Measurements from ENCODE around the gene CACNG5.

Gene CACNG5, protein sequence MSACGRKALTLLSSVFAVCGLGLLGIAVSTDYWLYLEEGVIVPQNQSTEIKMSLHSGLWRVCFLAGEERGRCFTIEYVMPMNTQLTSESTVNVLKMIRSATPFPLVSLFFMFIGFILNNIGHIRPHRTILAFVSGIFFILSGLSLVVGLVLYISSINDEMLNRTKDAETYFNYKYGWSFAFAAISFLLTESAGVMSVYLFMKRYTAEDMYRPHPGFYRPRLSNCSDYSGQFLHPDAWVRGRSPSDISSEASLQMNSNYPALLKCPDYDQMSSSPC

DNA sequence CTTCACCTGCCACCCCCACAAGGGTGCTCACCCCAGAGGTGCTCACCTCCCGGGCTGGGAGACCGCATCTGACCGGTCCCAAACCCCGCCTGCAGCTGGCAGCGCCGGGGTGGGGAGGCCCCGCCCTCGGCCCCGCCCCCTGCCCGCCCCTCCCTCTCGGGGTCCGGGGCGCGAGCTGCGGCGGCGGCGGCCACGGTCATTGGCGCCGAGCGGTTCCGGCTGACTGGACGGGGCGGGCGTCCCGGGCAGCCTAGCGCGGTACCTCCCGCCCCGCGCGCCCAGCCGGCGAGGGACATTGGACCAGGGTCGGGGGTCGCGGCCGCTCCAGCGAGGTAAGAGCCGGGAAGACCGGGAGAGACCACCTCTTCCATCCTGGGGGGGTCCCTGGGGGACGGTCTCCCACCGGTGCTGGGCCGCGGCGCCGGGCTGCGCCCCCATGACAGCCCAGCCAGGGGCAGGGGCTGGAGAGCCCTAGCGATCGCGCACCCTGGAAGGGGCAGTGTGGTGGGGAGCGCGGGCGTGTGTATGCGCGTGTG, at the start of gene CACNG5:
TSS of gene CACNG5 (plus strand) at position 199 of the 536 bp plus-strand sequence. CDS start 42,216 bp downstream, outside the sequence.
- DNase-seq, result no peak

DNA sequence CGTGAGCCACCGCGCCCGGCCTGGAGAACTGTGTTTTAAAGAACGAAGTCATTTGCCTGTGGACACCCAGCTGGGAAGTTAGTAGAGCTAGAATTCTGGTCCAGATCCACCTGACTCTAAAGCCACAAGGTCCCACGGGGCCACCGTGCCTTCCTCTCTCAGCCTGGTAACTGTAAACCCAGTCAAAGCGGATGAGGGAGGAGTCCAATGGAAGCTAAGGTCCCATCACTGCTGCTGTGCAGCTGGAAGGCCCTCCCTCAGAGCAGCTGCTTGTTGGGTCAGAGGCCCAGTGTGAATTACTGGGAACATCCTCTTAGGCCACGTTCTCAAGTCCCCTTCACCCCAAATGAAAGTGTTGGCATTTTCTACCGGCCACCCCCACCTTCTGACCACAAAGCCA, 48.8 kb upstream of the CACNG5 start:
- DNase-seq, result no peak

DNA sequence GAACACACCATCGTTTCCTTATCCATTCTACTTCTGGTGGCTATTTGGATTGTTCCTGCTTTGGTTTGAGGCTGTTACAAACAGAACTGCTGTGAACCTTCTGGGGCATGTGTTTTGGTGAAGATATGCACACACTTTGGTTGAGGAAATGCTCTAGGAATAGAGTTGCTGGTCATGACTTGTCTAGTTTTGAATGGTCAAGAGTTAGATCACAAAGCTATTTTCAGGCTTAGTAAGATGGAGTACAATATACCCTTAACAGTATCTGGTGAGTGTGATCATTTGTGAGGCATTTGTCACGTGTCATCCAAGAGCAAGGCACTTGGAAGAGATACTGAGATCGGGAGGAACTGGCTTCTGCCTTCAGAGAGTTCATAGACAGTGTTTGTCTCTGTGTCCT, 47.0 kb upstream of the CACNG5 start:
- no peak for DNase-seq

DNA sequence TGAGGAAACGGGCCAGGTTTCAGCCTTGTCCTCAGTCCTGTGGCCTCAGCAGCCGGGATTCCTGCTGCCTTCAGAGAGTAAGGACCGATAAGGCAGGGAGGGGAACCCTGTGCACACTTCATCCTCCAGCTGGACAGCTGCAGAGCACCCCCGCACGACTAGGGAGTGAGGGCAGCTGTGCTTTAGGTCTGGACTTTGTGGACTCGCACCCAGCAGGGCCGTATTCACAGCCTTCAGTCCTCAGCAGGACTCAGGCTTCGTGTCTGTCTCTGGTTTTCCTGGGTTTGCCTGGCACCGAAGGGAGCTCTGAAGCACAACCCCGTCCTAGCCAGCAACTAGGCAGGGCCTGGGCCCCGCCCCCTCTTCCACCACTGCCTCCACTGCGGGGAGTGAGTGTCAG, 45.8 kb upstream of the CACNG5 start:
- no peak for DNase-seq

DNA sequence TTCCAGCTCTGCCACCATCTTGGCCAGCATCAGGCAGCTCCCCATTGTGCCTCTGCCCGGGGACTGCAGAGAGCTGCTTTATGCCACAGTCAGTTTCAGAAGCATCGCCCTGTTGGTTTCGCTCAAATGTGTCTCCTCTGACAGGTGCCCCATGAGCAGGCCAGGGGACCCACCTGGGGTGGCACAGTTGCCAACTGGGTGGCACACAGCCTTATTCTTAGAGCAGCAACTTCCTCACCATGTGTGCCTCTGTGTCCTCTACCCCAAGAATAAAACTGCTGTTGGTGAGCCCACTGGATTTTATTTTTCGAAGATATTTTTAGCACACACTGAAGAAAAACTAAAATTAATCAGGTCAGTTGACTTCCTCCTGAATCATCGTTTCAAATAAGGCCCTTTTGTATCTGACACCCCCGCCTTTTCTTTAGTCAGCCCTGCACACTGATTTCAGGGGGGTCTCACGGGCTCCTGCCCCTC, 44.9 kb upstream of the CACNG5 start:
- DNase-seq, result no peak

DNA sequence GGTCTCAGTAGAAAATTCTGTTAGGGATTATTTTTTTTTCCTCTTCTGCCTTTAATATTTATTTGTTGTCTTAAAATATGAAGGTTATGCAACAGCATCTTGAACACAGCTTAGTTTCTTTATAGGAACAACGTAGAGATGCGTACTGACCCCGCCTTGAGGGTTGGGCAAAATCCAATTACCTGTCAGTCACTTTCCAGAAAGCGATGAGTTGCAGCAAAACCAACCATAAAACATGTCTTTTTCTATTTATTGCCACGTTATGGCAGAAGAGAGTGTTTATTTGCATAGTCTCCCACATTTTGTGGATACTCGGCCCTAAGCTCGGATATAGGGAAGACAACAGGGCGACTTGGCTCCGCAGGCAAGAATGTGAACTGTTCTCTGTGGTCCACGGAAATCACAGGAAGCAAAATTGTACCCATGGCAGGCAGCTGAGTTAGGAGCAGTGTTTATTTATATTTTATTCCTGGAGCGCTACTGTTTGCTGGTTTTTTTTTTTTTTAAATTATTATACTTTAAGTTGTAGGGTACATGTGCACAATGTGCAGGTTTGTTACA, 44.3 kb upstream of the CACNG5 start:
- no peak for DNase-seq

DNA sequence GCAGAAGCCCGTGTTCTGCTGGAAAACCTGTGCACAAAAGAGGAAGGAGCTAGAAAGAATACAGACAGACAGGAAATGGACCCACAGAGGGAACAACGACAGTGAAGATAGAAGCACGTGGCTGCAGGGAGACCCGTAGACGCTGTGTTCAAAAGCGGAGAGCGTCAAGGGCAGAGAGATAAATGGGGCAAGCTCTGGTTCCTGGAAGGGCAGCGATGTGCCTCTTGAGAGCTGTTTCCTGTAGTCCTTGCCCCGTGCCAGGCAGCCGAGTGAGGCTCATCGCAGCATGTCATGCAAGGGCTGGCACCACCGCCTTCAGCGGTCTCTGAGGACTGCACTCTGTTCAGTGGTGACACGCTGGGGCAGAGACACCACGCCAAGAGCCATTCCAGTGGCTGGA, 43.6 kb upstream of the CACNG5 start:
- DNase-seq, result no peak

DNA sequence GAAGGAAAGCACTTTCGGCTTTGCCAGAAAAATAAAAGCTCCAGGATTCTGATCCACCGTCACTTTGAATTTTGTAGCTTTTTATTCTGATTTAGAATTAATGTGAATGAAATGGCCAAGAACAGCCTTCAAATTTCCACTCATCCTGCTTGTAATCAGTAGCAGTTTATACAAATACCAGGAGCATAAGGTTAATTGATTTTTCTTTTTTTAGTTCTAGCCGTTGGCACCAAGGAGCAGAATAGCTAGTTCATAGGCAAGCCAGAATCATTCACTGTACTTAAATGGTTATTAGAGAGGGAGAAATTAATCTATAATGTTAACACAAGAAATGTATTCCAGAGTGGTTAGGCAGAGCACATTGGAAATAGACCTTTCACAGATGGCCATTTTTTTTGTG, 41.1 kb upstream of the CACNG5 start:
- no peak for DNase-seq

DNA sequence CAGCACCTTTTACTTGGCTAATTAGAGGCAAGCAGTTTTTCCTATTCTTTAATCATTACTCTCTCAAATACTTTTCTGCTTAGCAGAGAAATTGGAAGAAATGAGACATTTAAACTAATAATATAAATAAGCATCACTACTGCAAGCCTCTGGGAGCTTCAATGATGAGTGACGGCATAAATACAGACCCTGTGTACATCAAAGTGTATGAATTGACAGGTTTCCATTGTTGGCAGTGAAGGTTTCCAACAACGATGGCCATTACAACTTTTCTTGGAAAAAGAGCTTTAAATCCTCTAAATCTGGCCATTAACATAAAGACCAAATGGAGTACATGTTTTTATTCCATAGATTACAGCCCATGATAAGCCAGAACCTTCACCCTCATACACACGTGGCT, 39.4 kb upstream of the CACNG5 start:
- DNase-seq, result no peak

DNA sequence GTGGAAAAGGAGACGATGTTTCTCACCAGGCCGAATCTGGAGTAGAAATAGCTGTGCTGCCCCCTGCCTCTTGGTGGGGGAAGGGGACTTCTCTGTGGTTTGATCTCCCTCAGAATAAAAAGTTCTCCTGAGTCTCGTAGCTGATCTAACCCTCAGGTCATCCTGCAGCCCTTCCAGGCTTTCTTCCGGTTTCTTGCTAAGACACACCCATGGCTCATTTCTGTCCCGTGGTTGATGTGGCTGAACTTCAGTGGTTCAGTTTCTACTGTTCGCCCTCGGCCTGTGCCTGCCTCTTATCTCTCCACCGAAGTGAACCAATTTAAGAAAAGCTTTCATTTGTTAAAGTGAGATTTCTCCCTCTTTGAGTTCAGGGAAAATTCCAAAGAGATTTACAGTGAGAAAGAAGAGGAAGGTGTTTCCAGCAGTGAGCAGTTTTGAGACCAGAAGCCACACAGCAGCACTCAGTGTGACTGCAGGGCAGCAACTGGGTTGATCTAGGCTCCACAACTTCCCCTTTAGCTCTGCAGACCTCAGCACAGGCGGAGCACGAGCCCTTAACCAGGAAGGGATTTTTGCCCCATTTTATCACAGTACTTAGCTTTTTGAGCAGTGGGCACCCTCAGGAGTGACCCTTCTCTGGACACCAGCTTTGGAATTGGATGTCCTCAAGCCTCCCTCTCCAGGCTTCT, 34.9 kb upstream of the CACNG5 start:
- DNase-seq, result no peak

DNA sequence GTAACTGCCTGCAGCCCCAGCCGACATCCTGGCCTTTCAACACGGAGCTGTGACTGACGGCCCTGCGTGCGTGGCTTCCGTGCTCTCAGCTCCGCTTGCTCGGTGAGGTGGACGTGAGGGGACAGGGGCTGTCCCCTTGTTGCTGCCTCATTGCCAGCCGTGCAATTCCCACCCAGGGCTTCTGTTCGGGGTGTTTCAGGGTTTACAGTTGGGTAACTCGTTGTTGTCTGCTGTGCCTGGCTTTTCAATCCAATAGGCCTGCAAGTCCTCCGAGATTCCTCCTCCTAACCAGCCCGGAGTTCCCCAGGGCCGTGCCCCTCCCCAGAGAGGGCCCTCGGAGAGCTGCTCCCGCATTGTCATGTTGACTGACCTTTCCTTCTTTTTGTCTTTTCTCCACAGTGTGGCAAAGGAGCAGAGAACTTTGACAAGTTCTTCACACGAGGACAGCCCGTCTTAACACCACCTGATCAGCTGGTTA, 31.4 kb upstream of the CACNG5 start:
- no peak for DNase-seq

DNA sequence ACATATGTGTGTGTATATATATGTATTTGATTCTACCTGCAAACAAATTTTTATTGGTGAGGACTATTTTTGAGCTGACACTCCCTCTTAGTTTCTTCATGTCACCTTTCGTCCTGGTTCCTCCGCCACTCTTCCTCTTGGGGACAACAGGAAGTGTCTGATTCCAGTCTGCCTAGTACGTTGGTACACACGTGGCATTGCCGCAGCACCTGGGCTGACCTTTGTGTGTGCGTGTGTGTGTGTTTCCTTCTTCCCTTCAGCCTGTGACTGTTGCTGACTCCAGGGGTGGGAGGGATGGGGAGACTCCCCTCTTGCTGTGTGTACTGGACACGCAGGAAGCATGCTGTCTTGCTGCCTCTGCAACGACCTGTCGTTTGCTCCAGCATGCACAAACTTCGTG, 29.4 kb upstream of the CACNG5 start:
- no peak for DNase-seq

DNA sequence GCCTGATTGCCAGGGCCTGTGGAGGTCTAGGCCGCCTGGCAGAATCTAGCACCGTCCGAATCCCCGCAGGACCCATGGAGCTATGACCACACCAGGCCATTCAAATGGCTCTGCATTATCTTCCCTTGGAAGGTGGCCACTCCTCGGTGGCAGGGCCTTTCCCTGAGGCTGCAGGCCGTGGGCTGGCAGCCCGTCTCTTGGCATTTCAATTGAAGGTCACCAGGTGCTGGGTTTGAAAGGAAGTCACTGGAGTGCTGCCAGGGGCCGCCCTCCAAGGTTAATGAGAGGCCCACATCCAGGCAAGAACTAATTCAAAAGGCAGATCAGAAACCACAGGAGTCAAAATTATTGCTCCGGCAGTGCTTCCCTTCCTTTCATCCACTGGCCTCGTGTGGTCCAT, 27.7 kb upstream of the CACNG5 start:
- DNase-seq, result no peak

DNA sequence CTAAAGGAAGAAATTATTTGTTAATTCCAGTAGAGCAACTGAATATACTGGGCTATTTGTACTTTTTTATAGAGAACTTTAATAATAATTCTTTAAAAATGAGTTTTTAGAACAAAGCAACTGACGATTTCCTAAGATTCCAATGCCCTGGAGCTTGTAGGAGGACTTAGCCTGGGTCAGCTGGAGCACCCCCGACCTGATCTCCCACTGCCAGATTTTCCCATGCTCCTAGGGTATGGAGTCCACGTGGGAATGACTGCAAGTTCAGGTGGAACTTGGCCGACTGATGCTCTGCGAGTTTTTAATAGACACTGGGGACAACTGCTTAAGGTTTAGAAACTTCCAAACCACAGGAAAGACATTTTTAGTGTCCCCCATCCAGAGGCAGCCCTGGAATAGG, 25.5 kb upstream of the CACNG5 start:
- no peak for DNase-seq

DNA sequence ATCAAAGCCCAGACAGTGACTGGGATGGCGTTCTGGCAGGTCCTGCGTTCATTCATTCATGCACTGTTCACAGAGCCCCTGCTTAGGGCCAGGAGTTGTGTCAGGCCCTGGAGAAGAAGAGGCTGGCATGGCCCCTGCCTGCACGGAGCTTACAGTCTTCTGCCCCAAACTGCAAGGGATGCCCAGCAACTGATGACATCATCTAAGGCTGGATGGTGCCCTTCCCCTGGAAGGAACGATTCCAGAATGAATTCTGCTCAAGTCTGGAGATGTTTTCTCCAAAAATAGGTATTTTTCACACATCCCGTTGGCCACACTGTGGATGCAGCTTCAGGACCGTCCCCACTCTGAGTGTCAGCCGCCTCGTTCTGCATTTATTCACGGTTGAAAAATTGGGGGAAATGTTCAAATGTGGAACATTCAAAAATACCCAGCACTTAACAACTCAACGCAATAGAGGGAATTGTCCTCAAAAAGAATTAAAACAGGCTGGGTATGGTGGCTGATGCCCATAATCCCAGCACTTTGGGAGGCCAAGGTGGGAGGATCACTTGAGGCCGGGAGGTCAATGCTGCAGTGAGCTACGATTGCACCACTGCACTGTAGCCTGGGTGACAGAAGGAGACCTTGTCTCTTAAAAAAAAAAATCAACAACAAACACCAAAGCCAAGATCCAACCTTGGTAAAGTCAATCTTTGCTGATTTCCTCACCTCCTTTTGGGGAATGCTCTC, 23.8 kb upstream of the CACNG5 start:
- DNase-seq, result no peak

DNA sequence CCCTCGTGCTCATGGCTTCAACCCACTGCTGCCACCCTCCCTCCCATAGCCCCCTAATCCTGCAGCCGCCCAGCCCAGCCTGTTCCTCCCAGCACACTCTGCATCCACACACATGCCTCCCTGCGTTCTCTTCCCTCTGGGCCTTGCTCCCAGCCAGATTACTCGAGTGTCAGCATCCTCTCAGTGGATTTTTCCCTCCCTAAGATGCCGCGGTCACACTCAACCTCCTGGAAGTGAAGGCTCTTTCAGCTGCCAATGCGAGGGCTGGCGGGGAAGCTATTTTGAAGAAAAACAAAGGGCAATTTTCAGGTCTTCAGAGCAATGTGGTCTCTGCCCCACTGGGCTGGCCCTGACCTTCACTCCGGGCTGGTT, 23.2 kb upstream of the CACNG5 start:
- DNase-seq, result no peak

DNA sequence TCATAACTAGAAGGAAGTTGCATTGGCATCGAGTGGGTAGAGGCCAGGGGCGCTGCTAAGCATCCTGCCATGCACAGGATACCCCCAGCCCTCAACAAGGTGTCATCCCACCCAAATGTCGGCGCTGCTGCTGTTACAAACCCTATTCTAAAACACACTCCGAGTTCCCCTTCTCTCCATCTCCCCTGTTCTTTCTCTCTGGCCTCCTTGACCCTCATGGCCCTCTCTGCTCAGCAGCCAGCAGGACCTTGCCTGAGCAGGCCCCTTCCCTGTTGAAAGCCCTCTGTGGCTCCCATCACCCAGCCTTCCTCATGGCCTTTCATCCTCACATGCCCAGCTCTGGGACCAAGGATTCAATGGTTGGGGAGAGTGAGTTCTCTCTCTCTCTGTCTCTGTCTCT, 22.3 kb upstream of the CACNG5 start:
- DNase-seq, result no peak

DNA sequence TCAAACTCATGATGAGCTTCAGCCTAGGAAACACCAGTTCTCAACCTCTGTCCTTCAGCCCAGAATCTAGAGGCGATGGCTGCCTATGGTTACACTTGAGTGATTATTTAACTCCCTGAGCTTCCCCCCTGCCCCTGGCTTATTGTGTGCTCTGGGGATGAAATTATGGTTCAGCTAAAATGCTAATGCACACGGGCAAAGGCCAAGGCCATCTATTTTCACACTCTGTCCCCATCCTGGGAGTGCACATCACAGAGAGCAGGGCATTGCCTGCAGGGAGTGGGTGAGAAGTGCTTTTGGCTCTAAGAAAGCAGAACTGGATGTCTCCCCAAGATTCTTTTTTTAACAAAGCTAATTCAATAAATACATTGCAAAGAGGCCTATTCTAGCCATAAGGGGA, 21.6 kb upstream of the CACNG5 start:
- DNase-seq, result no peak

DNA sequence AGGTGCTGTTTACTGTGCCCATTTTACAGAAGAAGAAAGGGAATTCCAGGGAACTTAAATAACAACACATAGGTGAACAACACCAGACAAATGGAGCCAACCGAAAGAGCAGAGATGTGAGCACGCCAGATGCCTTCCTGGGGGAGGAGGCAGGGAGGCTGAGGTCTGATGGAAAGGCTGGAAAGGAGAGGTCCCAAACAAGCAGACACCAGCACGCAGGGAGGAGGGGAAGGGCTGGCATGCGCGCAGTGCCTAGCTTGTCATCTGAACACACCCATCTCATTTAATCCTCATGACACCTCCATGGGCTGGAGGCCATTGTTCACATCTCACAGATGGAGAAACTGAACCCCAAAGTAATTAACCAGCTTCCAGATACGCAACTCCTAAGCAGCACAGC, 20.9 kb upstream of the CACNG5 start:
- DNase-seq, result no peak

DNA sequence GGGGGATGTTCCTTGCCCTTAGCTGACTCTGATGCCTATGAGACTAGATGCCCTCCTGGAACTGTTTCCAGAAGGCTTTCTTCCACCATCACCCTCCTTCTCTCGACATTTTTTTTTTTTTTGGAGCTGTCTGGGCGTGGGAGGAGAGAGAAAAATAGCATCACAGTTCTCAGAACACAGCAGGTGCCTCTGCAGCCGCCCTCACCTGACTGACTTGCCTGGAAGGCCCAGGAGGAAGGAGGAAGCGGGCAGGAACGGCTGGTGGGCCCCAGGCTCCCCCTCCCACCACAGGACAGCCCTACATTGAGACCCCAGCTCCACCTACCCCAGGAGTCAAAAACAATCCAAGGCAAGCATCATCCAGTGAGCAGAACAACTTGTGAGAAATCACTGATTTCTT, 20.3 kb upstream of the CACNG5 start:
- no peak for DNase-seq

DNA sequence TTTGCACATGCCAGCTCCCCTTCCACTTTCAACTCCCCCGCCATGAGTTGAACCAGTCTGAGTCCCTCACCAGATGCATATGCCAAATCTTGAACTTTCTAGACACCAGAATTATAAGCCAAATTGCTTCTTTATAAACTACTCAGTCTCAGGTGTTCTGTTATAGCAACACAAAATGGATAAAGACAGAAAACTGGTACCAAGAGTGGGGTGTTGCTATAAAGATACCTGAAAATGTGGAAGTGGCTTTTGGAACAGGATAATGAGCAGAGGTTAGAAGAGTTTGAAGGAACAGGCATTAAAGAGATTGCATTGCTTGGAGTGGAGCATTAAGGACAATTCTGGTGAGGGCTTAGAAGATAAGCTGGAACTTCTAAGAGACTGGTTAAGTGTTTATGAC, 17.2 kb upstream of the CACNG5 start:
- no peak for DNase-seq

DNA sequence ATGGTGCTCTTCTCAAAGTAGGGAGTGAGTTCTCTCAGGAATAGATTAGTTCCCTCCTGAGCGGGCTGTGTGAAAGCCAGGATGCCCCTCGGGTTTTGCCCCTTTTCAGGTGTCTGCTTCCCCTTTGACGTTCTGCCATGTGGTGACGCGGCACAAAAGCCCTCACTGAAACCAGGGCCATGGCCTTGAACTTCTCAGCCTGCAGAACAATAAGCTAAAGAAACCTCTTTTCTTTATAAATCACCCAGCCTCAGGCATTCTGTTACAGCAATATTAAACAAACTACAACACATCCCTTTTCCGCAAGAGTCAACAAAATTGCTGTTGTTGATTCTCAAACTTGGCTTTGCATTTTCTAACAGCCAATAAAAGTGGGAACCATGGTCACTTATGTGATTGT, 15.5 kb upstream of the CACNG5 start:
- DNase-seq, result no peak

DNA sequence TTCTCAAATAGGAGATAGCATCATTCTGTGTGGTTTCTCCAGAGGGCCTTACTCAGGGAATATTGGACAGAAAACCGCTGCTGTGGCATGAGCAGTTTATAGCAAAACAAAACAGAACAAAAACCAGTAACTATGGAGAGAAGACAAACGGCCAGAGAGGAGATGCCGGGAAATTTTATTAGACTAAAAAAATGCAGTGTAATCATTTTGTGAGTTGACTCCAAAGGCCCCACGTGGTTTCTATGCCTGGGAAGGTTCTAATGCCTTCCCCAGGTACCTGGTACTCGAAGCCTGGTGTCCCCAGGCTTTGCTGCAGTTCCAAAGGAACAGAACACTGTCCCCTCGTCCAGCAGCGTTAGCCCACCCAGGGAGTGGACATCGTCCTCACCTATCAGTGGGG, 12.9 kb upstream of the CACNG5 start:
- DNase-seq, result no peak

Measured in NCI-H2171 treated with DMSO at 0.1 percent for 48 hours (cell line).